Gastrocnemius medialis (tissue), 4 donors: ENCODE data around the gene RAD51B.

Source experiments
- POLR2A ChIP-seq, 2 donors: fragments of 450-650 bp; IDR thresholded peaks; one replicate each; pipeline ENCODE4 v1.6.1; 2017; ENCODE audit warnings: antibody characterized with exemption in 2 of 2, mild to moderate bottlenecking in 2 of 2, moderate library complexity in 2 of 2
- TF ChIP-seq, protein P1 (sequence below), 5 experiments: fragments of 450-650 bp in 3 of 5; fragments of 200-600 bp in 2 of 5; sonication (generic) in 2 of 5; IDR thresholded peaks in 4 of 5; conservative IDR thresholded peaks in 1 of 5; 1 replicate in 4 of 5; 2 replicates in 1 of 5; pipeline ENCODE4 v1.5.1; 2016 to 2019; ENCODE audit warnings: antibody characterized with exemption in 5 of 5, mild to moderate bottlenecking in 3 of 5, moderate library complexity in 3 of 5

DNA sequence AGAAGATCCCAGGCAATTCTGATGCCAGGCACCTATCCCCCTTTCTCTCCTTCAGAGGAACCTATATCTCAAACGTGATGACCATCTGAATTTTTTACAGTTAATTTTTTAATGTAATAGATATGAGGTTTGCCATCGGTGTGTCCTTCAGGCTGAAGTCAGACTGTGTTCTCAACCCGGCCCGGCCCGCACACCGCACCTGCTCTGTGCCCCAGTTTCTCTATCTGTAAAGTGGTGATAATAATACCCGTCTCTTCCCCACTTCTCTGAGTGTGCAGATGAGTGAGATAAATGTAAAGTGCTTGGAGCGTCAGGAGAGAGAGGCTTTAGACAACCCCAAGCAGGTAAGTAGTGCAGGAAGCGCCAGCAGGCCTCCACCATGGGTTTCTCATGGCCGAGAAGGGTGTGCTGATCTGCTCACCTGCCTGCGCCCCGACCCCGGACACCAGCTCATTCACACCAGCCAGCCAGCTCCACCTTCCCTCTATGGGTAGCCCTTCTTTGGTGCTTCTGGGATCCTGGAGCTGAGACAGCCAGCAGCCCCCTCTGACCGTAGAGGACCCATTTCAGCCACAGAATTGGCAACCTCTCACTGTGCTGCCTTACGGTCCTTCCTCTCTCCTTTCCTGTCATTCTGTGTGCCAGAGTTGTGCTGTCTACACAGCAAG lies 893.3 kb downstream of the RAD51B start:
- TF ChIP-seq, protein P1, sequence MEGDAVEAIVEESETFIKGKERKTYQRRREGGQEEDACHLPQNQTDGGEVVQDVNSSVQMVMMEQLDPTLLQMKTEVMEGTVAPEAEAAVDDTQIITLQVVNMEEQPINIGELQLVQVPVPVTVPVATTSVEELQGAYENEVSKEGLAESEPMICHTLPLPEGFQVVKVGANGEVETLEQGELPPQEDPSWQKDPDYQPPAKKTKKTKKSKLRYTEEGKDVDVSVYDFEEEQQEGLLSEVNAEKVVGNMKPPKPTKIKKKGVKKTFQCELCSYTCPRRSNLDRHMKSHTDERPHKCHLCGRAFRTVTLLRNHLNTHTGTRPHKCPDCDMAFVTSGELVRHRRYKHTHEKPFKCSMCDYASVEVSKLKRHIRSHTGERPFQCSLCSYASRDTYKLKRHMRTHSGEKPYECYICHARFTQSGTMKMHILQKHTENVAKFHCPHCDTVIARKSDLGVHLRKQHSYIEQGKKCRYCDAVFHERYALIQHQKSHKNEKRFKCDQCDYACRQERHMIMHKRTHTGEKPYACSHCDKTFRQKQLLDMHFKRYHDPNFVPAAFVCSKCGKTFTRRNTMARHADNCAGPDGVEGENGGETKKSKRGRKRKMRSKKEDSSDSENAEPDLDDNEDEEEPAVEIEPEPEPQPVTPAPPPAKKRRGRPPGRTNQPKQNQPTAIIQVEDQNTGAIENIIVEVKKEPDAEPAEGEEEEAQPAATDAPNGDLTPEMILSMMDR (IDR thresholded peaks at IDR 0.05 in 4 of 5, conservative IDR thresholded peaks at IDR 0.05 in 1 of 5): no peak
- no peak for TF ChIP-seq POLR2A (IDR thresholded peaks at IDR 0.05)
